ENCODE data around the gene PDCD1. TPM values are rescaled to one million over a fixed set of nuclear protein-coding genes. Genes with fewer than 3 reads are reported as not detected.
"Not testable (repeated sequence)": the region's sequence is repeated elsewhere in the genome, so short reads cannot be mapped to it uniquely, and the experiment has no call there.

PDCD1 gene
- total and polyA plus RNA-seq, 2 of the 13 experiments (the other 11 are each of a cell fraction or from before 2014, with no cell fraction given): 0.04 TPM; not detected in 1

DNA sequence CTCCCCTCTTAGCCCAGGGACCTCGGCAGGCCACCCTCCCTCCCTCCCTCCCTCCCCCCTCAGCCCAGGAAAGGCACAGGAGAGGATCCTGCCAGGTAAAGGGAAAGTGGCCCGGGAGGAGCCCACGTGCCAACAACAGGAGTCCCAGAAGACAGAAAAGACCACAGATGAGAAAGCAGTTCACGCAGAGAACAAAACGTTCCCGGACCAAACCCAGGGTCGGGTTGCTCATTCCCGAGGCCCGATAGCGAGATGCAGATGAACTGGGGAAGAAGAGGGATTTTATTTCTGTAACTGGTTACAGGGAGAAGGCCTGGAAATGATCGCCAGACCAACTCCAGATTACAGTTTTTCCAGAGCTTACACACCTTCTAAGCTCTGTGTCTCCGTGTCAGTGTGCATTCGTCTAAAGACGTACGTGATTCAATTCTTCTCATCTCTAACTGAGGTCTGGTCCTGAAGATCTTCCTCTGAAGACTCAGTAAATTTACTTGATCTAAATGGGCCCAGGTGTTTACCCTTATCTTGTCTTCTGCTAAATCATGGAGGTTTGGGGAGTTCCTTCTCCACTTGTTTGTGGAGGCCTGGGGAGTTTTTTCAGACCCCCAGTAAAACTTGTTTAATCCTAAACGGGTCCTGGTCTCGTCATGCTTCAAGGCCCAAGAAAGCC is 50.5 kb downstream of the PDCD1 start (continued):
- TF ChIP-seq EP300 (IDR thresholded peaks at IDR 0.05; ENCODE audit: low read depth in 2 of 2, low read length in 2 of 2) (0 out of 4 replicates have a peak, but pooled peaks of 1 of the 2 experiments have one; percentile 5), EP300 (CRISPR knock-in tag; IDR thresholded peaks at IDR 0.05; ENCODE audit: borderline replicate concordance) (no peak), SAP130 (CRISPR knock-in tag; IDR thresholded peaks at IDR 0.05; ENCODE audit: low read depth) (0 out of 2 replicates have a peak, but pooled peaks have one; percentile 30), ETV5 (CRISPR knock-in tag; IDR thresholded peaks at IDR 0.05; ENCODE audit: borderline replicate concordance) (0 out of 2 replicates have a peak, but pooled peaks have one; percentile 22), SOX13 (IDR thresholded peaks at IDR 0.05) (no peak), SOX13 (CRISPR knock-in tag; conservative IDR thresholded peaks at IDR 0.05 in 1 of 2, IDR thresholded peaks at IDR 0.05 in 1 of 2) (no peak)

DNA sequence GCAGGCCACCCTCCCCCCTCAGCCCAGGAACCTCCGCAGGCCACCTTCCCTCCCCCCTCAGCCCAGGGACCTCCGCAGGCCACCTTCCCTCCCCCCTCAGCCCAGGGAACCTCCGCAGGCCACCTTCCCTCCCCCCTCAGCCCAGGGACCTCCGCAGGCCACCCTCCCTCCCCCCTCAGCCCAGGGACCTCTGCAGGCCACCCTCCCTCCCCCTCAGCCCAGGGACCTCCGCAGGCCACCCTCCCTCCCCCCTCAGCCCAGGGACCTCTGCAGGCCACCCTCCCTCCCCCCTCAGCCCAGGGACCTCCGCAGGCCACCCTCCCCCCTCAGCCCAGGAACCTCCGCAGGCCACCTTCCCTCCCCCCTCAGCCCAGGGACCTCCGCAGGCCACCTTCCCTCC is 52.5 kb downstream of the PDCD1 start:
- intact Hi-C loops (cut with micrococcal nuclease; ENCODE audit: unreplicated experiment); POLR2A ChIA-PET: not testable (repeated sequence)

More for the DNA sequence above, 52.5 kb downstream of the PDCD1 start:
- H3K4me3 ChIP-seq (replicated peaks in 1 of 3; ENCODE audit: insufficient read depth in 1 of 3, low read depth in 2 of 3, low read length in 3 of 3): peak overlapping the region in 1 of 3 experiments; percentile 6; a peak in 1 of 6 replicates
- DNase-seq (ENCODE audit: low spot score): peak; percentile 34
- ATAC-seq; H3K9ac ChIP-seq (ENCODE audit: insufficient read depth, low read depth, low read length); CTCF ChIA-PET (ENCODE audit: low intra/inter-chr PET ratio, low total read pairs); H3K27me3 ChIP-seq (ENCODE audit: control insufficient read depth in 1 of 2, insufficient read depth in 2 of 2, low read length in 2 of 2); BruUV-seq (replicated peaks); H3K4me2 ChIP-seq (ENCODE audit: low read depth, low read length); H3K27ac ChIP-seq (ENCODE audit: extremely low read length, insufficient read depth, low read length); H3K9me3 ChIP-seq (ENCODE audit: low read length); FAIRE-seq; H4K20me1 ChIP-seq (ENCODE audit: insufficient read depth, low read length); H3K36me3 ChIP-seq (replicated peaks in 1 of 2; ENCODE audit: control insufficient read depth in 1 of 2, insufficient read depth in 2 of 2, low read length in 2 of 2); H2AFZ ChIP-seq (ENCODE audit: low read length): not testable (repeated sequence)
- 7% methylated on average over 1 of the region's 8 CpGs for WGBS (ENCODE audit: low lambda C conversion rate)
- peaks cover 32% of the 10 kb centered on the region for H3K79me2 ChIP-seq (ENCODE audit: insufficient read depth, low read length)
- in situ Hi-C loops (cut with HindIII; ENCODE audit: extremely low pct_ligation_motif_present, low pct_unique_long_range_greater_than_20kb): loop anchor here (5.0 kb wide), 1 partner anchor 34 kb away; no protein-coding TSS in a partner anchor
- H3K4me1 ChIP-seq (ENCODE audit: insufficient read depth, low read length): peaks cover 27% of the 10 kb centered on the region
